ENCODE measurements around the gene TMC1. TPM values are rescaled to one million over a fixed set of nuclear protein-coding genes. Genes with fewer than 3 reads are reported as not detected.

The TMC1 gene
- total RNA-seq, 1 donor from 2014 or later, result not detected

DNA sequence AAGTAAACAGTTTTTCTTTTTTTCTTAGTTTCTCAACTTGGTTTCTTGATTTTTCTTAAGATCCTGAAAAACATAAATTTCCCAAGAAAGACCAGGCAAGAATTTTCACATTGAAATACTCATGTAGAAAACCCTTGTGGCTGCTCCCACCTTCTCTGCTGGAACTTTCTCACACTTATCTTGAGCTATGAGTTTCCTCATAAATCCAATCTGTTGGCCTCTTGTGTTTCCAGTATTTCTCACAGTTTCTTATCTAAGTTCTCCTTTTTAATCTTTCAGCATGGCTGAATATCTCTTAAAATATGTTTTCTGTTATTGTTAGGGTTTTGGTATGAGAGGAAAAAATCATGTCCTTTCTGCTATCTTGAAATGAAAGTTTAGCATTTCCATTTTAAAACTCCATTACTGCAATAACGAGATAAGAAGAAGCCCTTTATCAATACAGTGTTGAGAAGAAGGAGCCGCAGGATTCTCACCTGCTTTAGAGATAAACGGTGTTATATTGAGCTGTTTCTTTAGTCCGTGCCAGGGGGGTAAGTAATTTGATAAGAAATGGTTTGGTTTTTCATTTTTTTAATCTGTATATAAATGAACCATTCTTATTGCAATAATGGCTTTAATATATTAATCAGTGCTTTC, 342.2 kb downstream of the TMC1 start:
- Mint-ChIP-seq H3K9me3 (no peaks in the 10 kb centered on the region), H3K4me3 (no peak overlapping the region), H3K27ac (no peak overlapping the region), H3K36me3 (ENCODE audit: low read depth) (no peaks in the 10 kb centered on the region), H3K27me3 (no peaks in the 10 kb centered on the region), H3K4me1 (no peaks in the 10 kb centered on the region)
- intact Hi-C loops (cut with micrococcal nuclease), result no loop called here
- DNase-seq, result no peak

DNA sequence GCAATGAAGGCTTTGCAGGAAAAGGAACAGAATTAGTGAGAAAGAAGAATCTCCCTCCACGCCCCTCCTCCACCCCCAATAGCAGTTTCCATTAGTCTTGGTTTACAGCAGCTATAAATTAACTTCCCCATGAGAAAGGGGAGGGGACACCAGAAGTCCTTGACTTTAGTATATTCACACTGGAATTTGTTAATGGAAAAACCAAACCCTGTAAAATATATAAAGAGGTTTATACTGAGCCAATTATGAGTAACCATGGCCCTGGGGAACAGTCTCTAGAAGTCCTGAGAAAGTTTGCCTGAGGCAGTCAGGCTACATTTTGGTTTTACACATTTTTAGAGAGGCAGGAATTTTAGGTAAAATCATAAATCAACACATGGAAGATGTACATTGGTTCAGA, 342.9 kb downstream of the TMC1 start:
- H3K4me3 Mint-ChIP-seq, result no peak overlapping the region
- intact Hi-C loops (cut with micrococcal nuclease), result no loop called here
- no peak overlapping the region for H3K27ac Mint-ChIP-seq
- no peaks in the 10 kb centered on the region for H3K4me1 Mint-ChIP-seq
- no peaks in the 10 kb centered on the region for H3K9me3 Mint-ChIP-seq
- no peaks in the 10 kb centered on the region for H3K36me3 Mint-ChIP-seq (ENCODE audit: low read depth)
- peaks cover under 1% of the 10 kb centered on the region for H3K27me3 Mint-ChIP-seq
- DNase-seq, result no peak

DNA sequence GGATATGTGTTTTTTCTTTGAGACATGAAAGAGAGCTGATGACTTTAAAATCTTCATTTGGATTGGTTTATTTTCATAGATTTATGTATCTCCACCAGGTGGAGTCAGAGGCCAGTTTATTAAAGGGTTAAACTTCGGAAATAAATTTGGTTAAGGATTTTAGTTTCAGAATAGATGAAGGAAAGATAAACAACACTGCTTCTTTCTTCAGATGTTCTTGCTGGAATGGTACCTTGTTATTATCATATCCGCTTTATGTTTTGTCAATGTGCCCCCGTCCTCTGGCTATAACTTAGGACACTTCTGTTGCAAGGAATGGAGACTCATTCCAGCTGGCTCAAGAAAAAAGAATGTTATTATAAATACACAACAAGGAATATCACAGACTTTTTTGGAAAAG, 350.3 kb downstream of the TMC1 start:
- intact Hi-C loops (cut with micrococcal nuclease), result no loop called here
- H3K27ac Mint-ChIP-seq, result no peak overlapping the region
- H3K36me3 Mint-ChIP-seq (ENCODE audit: low read depth), result no peaks in the 10 kb centered on the region
- DNase-seq, result no peak
- H3K4me3 Mint-ChIP-seq, result no peak overlapping the region
- H3K27me3 Mint-ChIP-seq, result peaks cover 4% of the 10 kb centered on the region
- no peaks in the 10 kb centered on the region for H3K4me1 Mint-ChIP-seq
- no peaks in the 10 kb centered on the region for H3K9me3 Mint-ChIP-seq

DNA sequence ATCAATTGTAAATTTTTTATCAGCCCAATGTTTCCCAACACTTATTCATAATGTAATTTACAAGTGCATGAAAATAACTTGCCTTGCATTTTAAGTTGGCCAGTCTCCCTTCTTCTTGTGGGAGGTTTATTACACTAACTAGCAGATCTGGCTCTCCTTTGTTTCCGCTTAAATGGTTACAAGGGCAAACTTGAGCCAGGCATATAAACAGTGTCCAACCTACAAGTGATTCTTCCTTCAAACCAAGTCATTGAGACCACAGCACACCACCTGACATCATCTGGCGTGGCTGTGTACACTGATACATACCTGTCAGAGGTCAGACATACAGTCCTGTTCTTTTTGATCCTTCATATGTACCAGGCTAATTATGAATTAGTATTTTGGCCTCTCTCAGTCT, 351.3 kb downstream of the TMC1 start:
- no peak overlapping the region for H3K4me3 Mint-ChIP-seq
- intact Hi-C loops (cut with micrococcal nuclease), result no loop called here
- H3K27ac Mint-ChIP-seq, result no peak overlapping the region
- no peak for DNase-seq
- peaks cover 4% of the 10 kb centered on the region for H3K27me3 Mint-ChIP-seq
- H3K9me3 Mint-ChIP-seq, result no peaks in the 10 kb centered on the region
- H3K36me3 Mint-ChIP-seq (ENCODE audit: low read depth), result no peaks in the 10 kb centered on the region
- no peaks in the 10 kb centered on the region for H3K4me1 Mint-ChIP-seq

DNA sequence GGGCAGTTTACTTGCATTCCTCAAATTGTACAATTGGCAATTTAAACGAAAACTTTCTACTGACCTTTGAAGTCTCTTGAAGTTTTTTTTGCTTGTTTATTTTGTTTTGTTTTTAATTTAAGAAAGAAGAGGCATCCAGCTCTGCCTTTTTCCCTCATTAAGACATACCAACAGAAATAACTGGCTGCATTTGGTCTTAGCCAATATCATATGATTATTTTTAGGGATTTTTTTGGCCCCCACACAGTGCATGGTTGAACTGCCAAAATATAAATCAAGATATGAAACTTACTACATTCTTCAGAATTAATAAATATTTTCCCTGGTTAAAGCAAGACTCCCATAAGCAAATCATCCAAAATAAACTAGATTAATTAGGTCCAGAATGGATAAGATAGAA, 352.0 kb downstream of the TMC1 start:
- Mint-ChIP-seq H3K36me3 (ENCODE audit: low read depth) (no peaks in the 10 kb centered on the region), H3K27me3 (peaks cover 4% of the 10 kb centered on the region), H3K4me1 (no peaks in the 10 kb centered on the region), H3K4me3 (no peak overlapping the region), H3K27ac (no peak overlapping the region), H3K9me3 (no peaks in the 10 kb centered on the region)
- DNase-seq, result no peak
- intact Hi-C loops (cut with micrococcal nuclease), result no loop called here

DNA sequence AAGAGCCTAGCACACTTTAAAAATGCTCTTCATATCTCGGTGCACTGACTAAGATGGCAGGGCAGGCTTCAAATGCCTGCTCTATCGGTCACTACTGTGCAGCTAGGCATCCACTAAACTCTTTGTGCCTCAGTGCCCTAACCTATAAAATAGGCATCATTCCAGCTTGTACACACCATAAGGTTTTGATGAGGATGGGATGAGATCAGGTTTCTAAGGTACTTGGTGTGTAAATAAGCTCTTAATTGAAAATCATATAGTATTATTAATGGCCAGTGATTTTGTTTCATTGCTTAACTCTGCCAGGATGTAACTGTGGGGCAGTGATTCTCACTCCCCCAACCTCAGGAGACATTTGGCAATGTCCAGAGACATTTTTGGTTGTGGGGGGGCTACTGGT, 352.9 kb downstream of the TMC1 start:
- no peaks in the 10 kb centered on the region for H3K4me1 Mint-ChIP-seq
- DNase-seq, result no peak
- no peak overlapping the region for H3K4me3 Mint-ChIP-seq
- no peaks in the 10 kb centered on the region for H3K9me3 Mint-ChIP-seq
- H3K27me3 Mint-ChIP-seq, result peaks cover 3% of the 10 kb centered on the region
- no peak overlapping the region for H3K27ac Mint-ChIP-seq
- intact Hi-C loops (cut with micrococcal nuclease), result no loop called here
- no peaks in the 10 kb centered on the region for H3K36me3 Mint-ChIP-seq (ENCODE audit: low read depth)

DNA sequence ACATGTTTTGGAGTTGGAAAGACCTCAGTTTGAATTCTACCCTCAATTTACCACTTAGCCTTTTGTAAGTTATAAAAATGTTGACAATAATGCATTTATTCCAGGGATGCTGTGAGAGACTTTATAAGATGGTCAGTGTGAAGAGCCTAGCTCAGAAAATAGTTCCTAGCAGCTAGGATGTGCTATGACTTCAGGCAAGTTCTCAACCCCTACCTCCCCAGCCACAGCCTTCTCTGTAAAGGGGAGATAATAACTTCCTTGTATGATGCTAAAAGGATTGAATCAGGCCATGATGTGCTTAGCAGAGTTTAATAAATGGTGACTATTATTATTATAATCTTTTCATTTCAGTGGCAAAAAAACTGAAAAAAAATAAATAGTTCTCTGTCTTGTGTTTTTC, 353.8 kb downstream of the TMC1 start:
- Mint-ChIP-seq H3K4me3 (no peak overlapping the region), H3K9me3 (no peaks in the 10 kb centered on the region), H3K36me3 (ENCODE audit: low read depth) (no peaks in the 10 kb centered on the region), H3K27ac (no peak overlapping the region), H3K27me3 (peaks cover 2% of the 10 kb centered on the region), H3K4me1 (no peaks in the 10 kb centered on the region)
- intact Hi-C loops (cut with micrococcal nuclease), result no loop called here
- no peak for DNase-seq

DNA sequence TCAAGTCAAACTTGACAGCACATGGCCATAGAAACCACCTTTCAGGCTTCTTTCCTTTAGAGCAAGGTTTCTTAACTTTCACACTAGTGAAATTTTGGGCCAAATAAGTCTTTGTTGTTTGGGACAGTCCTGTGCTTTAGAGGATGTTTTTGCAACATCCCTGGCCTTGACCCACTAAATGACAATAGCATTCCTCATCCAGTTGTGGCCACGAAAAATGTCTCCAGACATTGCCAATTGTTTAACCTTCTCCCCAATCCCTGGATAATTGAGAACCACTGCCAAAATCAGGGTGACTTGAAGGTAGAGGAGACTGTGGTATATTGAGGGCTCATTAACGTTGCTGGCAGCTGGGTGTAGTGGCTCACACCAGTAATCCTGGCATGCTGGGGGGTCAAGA, 359.4 kb downstream of the TMC1 start:
- intact Hi-C loops (cut with micrococcal nuclease), result no loop called here
- no peak for DNase-seq
- H3K4me1 Mint-ChIP-seq, result no peaks in the 10 kb centered on the region
- no peak overlapping the region for H3K4me3 Mint-ChIP-seq
- no peak overlapping the region for H3K27ac Mint-ChIP-seq
- H3K36me3 Mint-ChIP-seq (ENCODE audit: low read depth), result no peaks in the 10 kb centered on the region
- no peaks in the 10 kb centered on the region for H3K27me3 Mint-ChIP-seq
- no peaks in the 10 kb centered on the region for H3K9me3 Mint-ChIP-seq

DNA sequence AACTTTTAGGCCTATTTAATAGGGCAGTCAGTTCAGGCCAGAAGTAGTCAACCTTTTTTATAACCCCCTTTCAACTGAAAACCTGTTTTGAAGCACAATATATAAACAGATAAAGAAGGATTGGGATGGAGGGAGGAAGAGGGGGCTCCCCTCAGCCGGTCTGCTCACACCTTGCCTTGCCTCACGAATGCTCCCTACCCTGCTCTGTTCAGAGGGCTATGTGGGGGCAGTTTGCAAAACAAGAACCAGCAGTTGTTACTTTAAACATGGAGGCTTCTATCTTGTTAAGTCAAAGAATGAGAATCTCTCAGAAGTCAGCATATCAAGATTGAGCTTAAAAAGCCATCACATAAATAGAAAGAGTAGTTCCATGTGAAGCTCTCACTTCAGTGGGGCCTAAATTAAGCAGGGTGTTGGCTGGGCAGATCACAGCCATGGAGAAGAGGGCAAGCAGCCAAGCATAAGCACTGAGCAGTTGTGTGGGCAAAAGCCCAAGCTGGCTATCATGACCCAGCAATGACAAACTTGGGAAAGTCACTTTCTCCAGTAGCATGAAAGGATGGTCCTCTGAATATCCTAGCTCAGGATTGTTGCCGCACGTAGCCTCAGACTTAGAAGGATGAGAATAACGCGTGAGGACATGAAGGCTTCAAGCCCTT, 360.8 kb downstream of the TMC1 start:
- DNase-seq, result no peak

DNA sequence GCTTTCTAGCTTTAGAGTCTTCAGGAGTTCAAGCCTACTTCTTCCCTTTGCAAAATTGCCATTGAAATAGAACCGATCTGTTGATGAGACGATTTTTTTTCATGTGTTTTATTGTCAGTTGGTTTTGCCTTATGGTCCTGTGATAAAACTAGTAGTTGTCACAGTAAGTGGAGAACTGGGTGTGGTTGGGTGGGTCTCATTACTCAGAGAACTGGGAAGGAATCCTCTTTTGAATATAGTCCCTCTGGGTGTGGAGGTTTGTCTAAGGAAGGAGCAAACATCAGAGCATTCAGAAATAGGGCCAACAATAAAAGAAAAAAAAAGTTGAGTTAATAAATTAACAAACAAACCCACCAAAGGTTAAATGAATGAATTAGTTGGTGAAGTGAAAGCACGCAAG, 362.5 kb downstream of the TMC1 start:
- intact Hi-C loops (cut with micrococcal nuclease), result no loop called here
- DNase-seq, result no peak
- no peaks in the 10 kb centered on the region for H3K36me3 Mint-ChIP-seq (ENCODE audit: low read depth)
- no peaks in the 10 kb centered on the region for H3K27me3 Mint-ChIP-seq
- H3K9me3 Mint-ChIP-seq, result no peaks in the 10 kb centered on the region
- no peaks in the 10 kb centered on the region for H3K4me1 Mint-ChIP-seq
- H3K27ac Mint-ChIP-seq, result no peak overlapping the region
- H3K4me3 Mint-ChIP-seq, result no peak overlapping the region

More for the DNA sequence above, 360.8 kb downstream of the TMC1 start:
- H3K4me3 Mint-ChIP-seq, result no peak overlapping the region
- no peak overlapping the region for H3K27ac Mint-ChIP-seq
- intact Hi-C loops (cut with micrococcal nuclease), result no loop called here
- no peaks in the 10 kb centered on the region for H3K27me3 Mint-ChIP-seq
- H3K9me3 Mint-ChIP-seq, result no peaks in the 10 kb centered on the region
- no peaks in the 10 kb centered on the region for H3K4me1 Mint-ChIP-seq
- no peaks in the 10 kb centered on the region for H3K36me3 Mint-ChIP-seq (ENCODE audit: low read depth)

DNA sequence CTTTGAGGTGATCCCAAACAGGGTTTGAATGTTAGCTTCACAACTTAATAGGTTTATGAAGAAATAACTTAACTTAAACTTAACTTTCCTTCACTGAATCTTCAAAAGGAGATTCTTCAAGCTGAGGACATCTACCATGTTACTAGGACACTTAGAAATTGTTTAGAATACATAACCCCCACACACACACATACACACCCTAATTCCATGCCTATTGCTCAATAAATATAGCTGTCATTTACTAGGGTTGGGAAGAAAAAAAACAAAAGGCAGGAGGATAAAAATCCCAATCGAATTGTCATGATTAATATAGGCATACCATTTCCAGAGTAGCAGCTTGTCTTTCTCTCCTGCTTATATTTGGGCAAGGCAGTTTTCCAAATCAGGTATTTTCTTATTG, 363.1 kb downstream of the TMC1 start:
- Mint-ChIP-seq H3K4me3 (no peak overlapping the region), H3K4me1 (no peaks in the 10 kb centered on the region), H3K27me3 (peaks cover 2% of the 10 kb centered on the region), H3K36me3 (ENCODE audit: low read depth) (no peaks in the 10 kb centered on the region), H3K27ac (no peak overlapping the region), H3K9me3 (no peaks in the 10 kb centered on the region)
- DNase-seq, result no peak
- intact Hi-C loops (cut with micrococcal nuclease), result no loop called here

Other genes starting within 250 kb of the TMC1 start
- 115 and 121 TPM in 2 replicates for gene ZFAND5, start 156.4 kb upstream of the TMC1 start, total RNA-seq